Activated gamma-delta T cell (primary cell): ENCODE results near the gene C4orf51.

Source experiments
- DNase-seq: peaks from one replicate; lab custom pipeline; 2025; lab: John Stamatoyannopoulos, UW

The C4orf51 gene

GRCh38 chr4:145757188-145757587 lies 77.2 kb downstream of the C4orf51 start:
- DNase-seq: no peak

- no peak for DNase-seq
Observed at GRCh38 chr4:145760176-145760575, 80.2 kb downstream of the C4orf51 start.

GRCh38 chr4:145760961-145761929 lies 81.3 kb downstream of the C4orf51 start:
- DNase-seq: peak; percentile 7

- DNase-seq: no peak
Observed at GRCh38 chr4:145762719-145763118, 82.8 kb downstream of the C4orf51 start.

GRCh38 chr4:145763399-145763798 lies 83.5 kb downstream of the C4orf51 start:
- no peak for DNase-seq

- no peak for DNase-seq
Observed at GRCh38 chr4:145766273-145766672, 86.3 kb downstream of the C4orf51 start.

GRCh38 chr4:145769450-145770037 lies 89.6 kb downstream of the C4orf51 start:
- DNase-seq: no peak

GRCh38 chr4:145770124-145770523 lies 90.2 kb downstream of the C4orf51 start:
- no peak for DNase-seq

- no peak for DNase-seq
Observed at GRCh38 chr4:145772347-145772746, 92.4 kb downstream of the C4orf51 start.

- DNase-seq: no peak
Observed at GRCh38 chr4:145773581-145774234, 93.8 kb downstream of the C4orf51 start.

- DNase-seq: no peak
Observed at GRCh38 chr4:145774473-145774872, 94.5 kb downstream of the C4orf51 start.

GRCh38 chr4:145775406-145775805 lies 95.5 kb downstream of the C4orf51 start:
- DNase-seq: no peak

GRCh38 chr4:145776208-145776607 lies 96.3 kb downstream of the C4orf51 start:
- no peak for DNase-seq

- DNase-seq: no peak
Observed at GRCh38 chr4:145779319-145779801, 99.4 kb downstream of the C4orf51 start.

GRCh38 chr4:145781351-145781750 lies 101.4 kb downstream of the C4orf51 start:
- DNase-seq: no peak
